ENCODE results near the gene NFIB.

Gene NFIB

DNA sequence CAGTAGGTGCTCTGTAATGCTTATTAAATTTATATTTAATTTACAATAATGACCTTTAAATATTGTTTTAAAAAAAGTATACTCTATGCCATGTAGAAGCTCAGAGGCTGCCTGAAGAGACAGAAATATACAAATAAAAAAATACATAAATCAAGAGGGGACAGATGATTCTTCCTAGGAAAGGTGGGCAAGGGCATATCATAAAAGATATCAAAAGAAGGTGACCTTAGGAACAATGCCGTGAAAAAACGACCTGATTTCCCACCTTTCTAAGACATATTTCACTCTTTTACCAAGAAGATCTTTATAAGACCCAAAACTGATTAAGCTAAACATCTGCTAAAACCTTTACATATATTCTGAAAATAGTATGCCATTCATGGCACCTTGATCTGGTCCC, 128.9 kb downstream of the NFIB start:
- DNase-seq (ENCODE audit: low spot score), result no peak

DNA sequence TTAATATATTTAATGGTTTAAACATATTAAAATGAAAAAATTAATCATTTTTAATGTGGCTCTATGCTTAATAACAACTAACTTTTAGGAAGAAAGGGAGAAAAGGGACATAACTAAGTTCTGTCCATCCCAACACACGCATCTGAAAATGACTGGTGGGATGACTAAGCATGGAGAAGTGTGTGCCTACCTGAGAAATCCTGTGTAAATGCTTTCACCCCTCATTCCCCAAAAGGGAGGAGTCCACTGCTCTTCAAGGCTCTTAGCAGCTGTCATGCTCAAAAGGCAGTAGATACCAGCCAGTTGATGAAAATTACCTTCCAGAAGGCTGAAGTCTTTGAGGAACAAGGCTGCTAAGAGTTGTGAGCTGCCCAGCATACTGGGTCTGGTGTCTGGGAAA, 130.9 kb downstream of the NFIB start:
- DNase-seq (ENCODE audit: low spot score), result no peak

DNA sequence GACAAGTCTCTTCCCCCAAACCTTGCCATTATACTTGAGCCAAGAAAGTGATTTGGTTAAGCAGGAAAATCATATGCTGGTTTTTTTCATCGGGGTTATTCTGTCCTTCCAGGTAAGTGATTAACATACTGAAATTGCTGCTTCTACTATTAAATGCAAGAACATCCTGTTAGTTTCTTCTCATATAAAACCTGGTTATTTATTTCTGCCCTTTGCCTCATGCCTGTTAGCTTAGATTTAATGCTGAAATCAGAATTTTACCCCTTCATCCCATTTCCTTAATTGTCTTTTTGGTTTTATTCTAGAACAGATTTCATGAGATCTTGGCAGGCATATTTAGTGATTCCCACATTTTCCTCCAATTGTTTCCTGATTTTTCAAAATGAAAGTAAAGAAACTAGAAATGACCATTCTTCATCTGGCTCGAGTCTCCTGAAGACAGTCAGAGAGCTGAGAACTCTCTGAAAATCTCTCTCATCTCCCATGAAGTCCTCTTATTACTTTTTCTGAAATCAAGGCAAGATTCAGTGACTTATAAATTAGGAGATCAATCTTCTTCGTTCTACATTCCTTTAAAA, 132.9 kb downstream of the NFIB start:
- DNase-seq (ENCODE audit: low spot score), result no peak

DNA sequence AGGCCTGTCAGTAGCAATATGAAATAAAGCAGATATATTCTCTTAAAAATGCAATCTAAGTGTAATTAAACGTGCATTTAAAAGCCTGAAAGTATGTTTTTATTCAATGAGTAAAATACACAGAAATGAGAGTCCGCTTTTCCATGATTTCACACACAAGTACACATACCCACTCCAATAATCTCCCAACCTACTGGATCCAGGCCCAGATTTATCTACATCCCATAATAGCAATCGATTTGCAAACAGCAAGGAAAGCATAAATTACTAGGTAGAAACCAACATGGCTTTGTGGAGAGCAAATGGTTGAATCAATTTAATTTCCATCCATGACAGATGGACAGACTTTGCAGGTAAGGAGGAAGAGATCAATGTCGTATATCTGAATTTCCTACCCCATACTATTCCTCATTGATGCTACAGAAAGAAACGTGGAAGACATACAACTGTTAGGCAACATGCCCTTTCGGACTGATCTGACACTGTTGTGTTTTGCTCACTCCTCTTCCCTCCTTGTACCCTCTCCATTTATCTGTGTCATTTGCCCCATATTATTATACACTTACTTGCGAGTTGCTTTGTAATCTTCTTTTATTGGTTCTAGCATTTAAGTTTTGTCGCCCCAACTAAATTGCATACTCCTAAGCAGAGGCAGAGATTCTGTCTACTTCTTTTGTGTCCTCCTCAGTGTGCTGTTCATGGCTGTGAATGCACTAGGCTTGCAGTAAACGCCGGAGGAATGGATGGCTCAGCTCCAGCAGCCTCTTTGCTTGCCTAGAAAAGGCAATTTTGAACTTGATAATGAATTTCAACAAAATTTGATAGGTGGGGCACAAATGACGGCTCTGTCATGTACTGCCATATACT, 133.6 kb downstream of the NFIB start:
- no peak for DNase-seq (ENCODE audit: low spot score)

DNA sequence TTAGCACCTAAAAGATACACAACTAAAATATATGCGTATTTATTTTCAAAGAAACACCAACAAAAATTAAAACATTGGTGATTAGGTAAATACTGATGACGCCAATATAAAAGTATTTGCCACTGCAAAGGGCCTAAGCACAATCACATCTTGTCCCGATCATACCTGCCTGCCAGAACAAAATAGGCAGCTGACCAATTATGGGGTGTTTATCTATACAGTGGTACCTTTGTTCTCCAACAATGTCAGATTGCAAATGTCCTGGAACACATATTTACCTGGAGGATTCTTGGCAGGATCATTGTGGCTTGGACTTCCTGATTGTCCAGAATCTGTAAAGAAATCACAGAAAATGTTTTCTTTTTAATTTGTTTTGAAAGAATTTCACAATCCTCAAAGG, 134.5 kb downstream of the NFIB start:
- DNase-seq (ENCODE audit: low spot score), result no peak

DNA sequence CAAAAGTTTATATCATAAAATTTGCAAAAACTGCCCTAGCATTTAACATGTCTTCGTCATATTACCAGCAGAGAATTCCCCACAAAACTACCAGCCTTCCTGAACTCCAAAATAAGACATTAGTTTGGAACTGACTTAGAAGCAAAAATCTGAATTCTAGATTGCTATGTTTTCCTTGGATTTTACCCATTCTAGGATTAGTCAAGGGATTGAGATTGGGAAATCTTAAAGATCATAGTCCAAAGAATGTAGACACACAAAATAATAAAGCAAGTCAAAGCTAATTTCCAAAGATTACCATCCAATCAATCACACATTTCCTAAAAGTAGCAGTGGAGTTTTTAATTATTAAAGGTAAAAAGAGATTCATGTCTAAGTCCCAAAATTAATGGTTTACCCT, 138.2 kb downstream of the NFIB start:
- no peak for DNase-seq (ENCODE audit: low spot score)

DNA sequence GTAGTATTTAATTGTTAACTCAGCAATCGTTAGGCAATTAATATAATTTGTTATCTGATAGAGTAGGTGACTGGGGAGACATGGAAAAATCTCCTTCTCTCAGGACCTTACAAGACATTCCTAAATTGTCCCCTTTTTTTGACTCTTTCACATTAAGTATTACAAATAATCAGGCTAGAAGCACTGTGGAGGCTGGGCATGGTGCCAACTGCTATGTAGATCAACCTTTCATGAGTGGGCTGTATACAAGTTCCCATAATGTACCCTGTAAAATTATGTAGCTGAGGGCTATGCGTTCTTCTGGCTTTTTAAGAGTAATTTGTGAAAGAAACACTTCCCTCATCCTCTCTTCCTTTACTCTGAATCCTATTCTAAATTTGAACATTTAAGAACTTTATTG, 140.2 kb downstream of the NFIB start:
- DNase-seq (ENCODE audit: low spot score), result no peak

DNA sequence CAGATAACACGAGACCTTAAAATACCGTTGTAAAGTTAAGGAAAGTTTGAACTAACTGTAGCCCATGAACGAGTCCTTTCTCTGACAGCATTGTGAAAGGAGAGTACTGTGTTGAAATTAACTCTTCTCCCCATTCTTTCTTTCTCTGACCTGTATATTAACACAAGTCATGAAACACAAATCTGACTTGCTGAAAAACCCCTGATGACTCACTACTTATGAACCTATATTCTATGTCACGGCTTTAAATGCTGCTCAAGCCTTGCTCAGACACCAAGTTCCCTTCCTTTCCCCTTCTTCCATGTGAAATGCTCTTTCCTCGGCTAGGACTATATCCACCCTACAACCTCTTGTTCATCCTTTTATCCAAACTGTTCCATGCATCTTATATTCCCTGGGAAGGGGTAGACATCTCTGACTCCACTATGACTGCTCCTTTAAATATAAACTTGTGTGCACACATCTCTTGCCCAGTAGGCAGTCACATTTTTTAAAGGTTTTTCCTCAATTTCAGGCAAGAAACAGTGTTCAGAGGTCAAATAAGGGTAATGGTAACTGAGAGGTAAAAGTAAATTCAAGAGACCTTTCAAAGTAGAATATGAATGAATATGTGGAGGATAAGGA, 142.9 kb downstream of the NFIB start:
- no peak for DNase-seq (ENCODE audit: low spot score)

DNA sequence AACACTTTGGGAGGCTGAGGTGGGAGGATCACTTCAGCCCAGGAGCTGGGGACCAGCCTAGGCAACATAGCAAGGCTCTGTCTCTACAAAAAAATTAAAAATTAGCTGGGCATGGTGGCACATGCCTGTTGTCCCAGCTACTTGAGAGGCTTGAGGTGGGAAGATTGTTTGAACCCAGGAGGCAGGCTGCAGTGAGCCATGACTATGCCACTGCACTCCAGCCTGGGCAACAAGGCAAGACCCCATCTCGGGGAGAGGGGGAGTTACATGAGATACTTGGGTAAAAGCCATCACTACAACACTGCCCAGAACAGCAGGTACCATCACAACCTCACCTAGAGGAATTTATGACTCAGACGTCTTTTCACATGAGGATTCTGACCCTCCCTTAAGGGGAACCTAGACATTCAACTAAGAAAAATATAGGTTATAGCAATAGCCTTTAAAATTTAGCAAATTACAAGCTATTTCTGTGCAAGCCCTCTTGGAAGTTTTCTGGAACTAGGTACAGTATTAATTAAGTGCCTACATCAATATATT, 143.5 kb downstream of the NFIB start:
- no peak for DNase-seq (ENCODE audit: low spot score)

DNA sequence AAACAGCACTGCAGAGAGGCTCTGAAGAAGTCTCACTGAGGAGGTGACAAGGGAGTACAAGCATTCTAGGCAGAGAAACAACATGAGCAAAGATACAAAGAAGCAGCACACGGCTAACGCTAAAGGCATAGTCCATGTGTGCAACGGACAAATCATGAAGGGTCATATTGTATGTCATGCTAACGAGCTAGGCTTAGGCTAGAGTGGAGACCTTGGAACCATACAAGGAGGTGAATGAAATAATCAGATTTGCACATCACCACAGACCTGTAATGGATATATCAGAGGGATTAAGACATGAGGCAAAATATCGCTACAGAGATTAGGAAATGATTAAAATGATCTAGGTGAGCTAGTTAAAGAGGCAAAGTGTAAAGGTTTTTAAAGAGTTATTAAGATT, 145.6 kb downstream of the NFIB start:
- no peak for DNase-seq (ENCODE audit: low spot score)

DNA sequence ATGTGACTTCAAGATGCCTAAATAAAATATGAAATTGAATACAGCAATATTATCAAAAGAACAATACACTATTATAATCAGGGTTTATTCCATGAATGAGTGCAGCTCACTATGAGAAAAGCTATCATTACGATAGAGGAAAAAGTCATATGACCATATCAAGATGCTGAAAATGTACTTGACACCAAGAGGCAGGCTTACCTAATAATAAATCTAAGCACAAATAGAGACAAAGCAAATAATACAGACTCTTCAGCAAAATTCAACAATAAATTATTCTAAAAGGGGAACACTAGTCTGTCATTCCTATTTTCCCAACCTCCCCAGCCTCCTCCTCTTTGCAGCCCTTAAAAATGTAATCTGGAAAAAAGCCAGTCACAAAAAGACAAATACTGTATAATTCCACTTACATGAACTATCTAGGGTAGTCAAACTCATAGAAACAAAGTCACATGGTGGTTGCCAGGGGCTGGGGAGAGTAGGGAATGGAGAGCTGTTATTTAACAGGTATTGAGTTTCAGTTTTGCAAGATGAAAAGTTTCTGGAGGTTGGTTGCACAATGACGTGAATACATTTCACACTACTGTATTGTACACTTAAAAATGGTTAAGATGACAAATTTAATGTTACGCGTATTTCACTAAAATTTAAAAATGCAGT, 148.4 kb downstream of the NFIB start:
- DNase-seq (ENCODE audit: low spot score), result no peak

DNA sequence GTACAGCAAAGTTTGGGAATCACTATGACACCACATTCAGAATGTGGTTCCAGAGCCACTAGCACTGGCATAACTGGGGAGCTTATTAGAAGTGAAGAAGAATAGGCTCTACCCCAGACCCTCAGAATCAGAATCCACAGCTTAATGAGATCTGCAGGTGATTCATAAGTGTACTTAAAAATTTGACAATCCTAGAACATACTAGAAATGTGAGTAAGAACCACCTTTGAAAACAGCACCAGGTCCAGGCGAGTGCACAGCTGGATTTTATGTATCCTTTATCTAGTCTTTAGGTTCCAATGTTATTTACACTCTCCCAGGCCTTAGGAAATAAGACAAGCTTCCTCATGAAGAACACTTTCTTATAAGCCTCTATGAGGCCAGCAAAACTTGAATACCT, 149.0 kb downstream of the NFIB start:
- no peak for DNase-seq (ENCODE audit: low spot score)

DNA sequence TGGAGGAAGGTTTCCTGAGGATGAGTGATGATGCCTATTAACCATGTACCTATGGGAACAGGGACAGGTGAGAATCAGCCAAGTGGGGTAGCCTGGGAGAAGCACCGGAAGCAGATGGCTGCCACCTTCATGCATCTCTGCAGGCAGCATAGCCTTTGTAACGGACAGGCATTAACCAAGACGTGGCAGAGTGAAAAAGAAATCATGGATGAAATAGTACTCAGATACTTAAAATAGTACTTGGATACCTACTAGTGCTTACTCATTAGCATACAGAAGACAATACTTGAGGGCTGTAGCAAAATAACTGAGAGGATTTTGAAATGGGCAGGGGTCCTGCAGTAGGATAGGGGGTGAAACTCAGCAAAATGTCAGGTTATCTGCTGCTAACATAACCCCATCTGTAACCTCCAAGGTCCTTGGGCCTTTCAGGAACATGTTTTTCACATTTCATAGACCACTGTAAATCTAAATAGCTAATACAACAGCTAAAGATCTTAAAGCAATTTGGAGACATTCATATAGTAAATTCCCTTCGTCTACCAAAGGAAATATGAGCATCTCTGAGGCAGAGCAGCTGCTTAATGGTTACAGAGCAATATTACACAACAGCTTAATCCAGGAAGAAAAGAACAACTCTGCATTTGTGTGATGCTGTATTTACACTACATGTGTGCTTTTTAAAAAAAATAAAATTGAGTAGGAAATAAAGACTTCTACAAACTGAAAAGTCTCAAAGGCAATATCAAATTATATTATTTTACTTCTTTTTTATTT, 154.3 kb downstream of the NFIB start:
- no peak for DNase-seq (ENCODE audit: low spot score)

DNA sequence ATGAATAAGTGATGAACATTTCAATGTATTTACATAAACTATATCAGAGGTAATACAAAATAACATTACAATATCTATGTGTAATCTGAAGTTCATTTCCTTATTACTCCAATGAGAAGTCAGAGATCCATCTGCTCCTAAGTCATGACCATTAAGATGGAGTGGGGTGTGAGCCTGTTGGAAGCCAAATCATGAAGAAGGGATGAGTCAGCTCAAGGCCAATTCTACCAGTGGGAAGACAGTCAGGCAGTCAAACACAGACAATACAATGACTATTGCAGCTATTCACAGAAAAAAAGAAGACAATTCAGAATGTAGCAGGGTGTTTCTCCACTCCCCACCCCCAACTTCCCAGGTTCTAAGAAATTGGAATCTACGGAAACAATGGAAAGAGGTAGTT, 155.0 kb downstream of the NFIB start:
- DNase-seq (ENCODE audit: low spot score), result no peak

DNA sequence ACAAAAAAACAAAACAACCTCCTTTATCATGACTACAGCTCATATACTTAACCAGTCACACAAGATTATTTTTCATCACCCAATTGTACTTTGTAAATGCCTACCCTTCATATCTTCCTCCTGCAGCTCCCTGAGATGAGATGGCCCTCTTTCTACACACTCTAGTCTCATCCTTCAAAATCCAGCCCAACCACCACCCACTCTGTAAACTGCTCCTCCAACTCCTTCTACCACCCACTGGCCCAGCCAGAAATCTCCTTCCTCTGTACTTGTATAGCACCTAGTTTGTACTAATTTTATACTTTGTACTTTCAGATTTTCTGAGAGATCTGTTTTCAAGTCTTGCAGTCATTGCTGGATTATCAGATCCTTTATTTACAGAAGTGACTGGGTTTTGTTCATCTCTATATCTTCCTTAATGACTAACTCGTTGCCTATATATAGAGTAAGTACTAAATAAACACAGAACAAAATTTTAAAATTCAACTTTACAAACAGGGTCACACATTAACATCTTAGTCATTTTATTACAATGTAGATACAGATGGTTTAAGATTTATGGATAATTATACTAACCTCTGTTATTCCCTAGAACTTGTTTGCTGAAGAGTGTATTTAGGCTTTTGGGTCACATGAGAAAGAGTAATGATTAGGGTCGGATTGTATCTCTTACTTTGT, 155.7 kb downstream of the NFIB start:
- no peak for DNase-seq (ENCODE audit: low spot score)

DNA sequence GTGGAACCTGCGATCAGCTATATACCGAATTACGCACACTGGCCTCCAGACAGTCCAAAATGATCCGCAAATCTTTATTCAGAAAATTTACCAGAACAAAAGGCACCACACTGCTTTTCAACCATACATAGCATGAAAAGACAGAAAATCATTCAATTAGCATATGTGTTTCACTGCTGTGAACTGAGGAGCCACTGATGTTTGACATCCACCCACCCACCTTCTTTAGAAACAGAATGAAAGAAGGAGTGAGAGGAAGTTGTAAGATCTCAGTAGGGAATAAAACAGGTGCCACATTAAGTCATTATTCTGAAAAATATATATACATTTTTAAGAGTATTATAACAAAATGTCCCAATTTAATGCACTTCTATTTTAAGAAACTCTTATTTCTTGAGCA, 156.8 kb downstream of the NFIB start:
- no peak for DNase-seq (ENCODE audit: low spot score)

DNA sequence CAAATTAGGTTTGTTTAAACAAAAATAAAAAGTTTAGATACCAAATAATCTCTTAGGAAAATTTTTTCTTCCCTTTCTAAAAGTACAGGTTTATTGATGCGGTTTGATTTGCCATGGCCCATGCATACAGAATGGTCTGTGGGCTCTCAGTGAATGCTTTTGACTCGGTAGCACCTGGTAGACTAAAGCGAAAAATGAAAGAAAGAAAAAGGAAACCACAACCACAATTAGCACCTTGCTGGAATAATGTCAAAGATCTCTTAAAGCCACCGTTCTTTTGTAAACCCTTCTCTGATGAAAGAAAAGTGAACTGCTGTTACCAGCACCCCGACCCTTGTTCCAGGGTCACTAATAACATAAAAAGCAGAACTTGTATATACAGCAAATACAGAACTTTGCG, 157.9 kb downstream of the NFIB start:
- DNase-seq (ENCODE audit: low spot score), result no peak

DNA sequence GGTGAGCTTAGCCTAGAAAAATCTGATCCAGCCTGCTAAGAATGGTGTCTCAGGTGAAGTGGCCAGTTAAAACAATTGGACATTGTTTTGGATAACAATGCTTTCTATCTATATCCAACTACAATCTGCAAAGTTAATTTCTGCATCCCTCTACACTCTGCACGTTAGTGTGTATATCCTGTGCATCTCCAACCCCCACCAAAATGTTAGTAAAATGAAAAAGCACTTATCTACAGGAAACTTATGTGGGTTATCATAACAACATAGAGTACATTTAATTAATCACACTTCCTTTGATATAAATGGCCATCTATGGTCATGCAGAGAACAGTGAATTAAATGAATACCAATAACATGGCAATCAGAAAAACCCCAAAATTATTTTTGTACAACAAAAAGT, 158.7 kb downstream of the NFIB start:
- no peak for DNase-seq (ENCODE audit: low spot score)

DNA sequence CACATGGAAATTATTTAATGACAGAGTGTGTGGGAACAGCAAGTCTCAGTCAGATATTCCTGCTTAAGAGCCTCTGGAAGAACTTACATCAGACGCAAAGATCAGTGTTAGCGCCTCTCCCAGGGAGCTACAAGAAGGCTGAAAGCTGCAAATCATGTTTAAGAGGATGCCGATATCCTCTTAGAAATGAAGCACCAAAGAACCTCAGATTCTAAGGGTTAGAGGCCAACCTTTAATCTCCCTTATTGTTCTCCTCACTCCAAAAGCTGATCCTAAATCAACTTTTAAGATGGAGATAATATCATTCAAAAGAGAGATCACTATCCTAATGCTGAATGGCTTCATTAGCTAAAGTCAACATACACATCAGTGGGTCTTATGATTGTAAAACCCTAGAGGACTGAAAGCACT, 160.6 kb downstream of the NFIB start:
- no peak for DNase-seq (ENCODE audit: low spot score)

DNA sequence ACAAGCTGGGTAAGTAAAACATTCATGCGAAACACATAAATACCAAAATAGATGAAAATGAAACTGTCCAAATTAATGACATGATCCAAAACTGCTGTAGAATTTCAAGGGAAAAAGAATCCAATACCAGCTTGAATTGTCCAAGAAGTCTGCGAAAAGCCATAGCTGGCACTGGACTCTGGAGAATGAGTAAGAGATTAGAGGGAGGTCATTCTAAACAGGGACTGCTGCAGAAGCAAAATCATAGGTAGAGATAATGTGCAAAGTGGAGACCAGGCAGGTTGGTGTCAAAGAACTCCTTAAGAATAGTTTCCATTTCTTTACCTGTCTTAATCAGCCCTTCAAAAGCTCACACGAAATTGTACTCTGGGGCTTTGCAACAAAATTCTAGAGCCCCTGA, 162.5 kb downstream of the NFIB start:
- DNase-seq (ENCODE audit: low spot score), result no peak

DNA sequence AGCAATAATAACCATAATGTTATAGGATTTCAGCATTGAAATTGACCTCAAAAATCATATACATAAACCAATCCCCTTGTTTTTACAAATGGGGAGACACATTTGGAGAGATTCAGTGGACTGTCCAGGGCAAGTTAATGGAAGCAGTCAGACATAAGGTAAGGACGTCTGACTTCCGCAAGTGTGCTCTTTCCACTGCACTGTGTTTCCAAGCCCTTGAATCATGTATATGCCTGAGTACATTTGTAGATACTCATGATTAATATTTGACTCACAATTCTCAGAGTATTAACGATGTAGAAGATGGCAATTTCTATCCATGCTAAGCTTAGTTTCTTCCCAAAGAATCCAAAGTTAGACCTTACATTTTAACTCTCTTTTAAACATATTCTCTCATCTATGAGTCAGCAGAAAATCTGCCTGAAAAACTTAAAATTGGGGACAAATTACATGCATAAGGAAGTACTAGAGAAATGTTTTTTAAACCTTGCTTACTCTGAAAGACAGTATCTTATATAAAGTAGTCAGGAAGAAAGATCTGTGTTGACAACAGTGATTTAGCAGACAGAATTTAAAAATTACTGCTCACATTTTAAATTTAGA, 165.3 kb downstream of the NFIB start:
- DNase-seq (ENCODE audit: low spot score), result no peak

Data from CD4-positive, alpha-beta T cell treated with Interleukin-15 for 4 hours (primary cell).